PC-9 (cell line): ENCODE results near the gene PTCHD4. TPM values are rescaled to one million over a fixed set of nuclear protein-coding genes. Genes with fewer than 3 reads are reported as not detected.
A peak's percentile ranks its signal among the peaks of the same experiment; 100 is the strongest.

Experiments
- BruUV-seq: library from RNA; stranded (reverse); fragments of 400-500 nt; replicated peaks from 2 replicates; lab custom pipeline; 2021; lab: Mats Ljungman, UMichigan
- CTCF ChIA-PET: fragments of 300-600 bp; sonication (Branson Sonifier 250); formaldehyde crosslinking; loops from one replicate; lab custom pipeline; 2022; ENCODE audit warnings: antibody characterized with exemption; lab: Charles Lee
- POLR2A ChIA-PET: fragments of 300-600 bp; sonication (Branson Sonifier 250); formaldehyde crosslinking; loops from one replicate; lab custom pipeline; 2022; ENCODE audit warnings: antibody characterized with exemption; ENCODE audit not compliant: unreplicated experiment; lab: Charles Lee
- DNase-seq, 2 experiments: peaks; one replicate each; pipeline versions ENCODE4 v3.0.0 to v3.0.0-alpha.2; 2015 to 2022; ENCODE audit warnings: mixed read lengths in 1 of 2
- H2AFZ ChIP-seq: fragments of 200-600 bp; sonication (generic); 2 replicates; pipeline ENCODE4 v1.8.1; 2017; ENCODE audit warnings: antibody characterized with exemption
- H3F3A ChIP-seq: fragments of 200-600 bp; sonication (generic); 2 replicates; pipeline ENCODE4 v1.8.1; 2017; ENCODE audit warnings: antibody characterized with exemption, mild to moderate bottlenecking, low read depth; ENCODE audit not compliant: insufficient read depth
- H3K27ac ChIP-seq: fragments of 200-600 bp; sonication (generic); 2 replicates; pipeline ENCODE4 v1.6.1; 2016; ENCODE audit warnings: mixed run types
- H3K27me3 ChIP-seq: fragments of 200-600 bp; sonication (generic); 2 replicates; pipeline ENCODE4 v1.6.1; 2016; ENCODE audit warnings: low read depth, mixed run types; ENCODE audit not compliant: insufficient read depth
- H3K36me3 ChIP-seq: fragments of 200-600 bp; sonication (generic); 2 replicates; pipeline ENCODE4 v1.6.1; 2016; ENCODE audit warnings: low read depth, mixed run types
- H3K4me1 ChIP-seq: fragments of 200-600 bp; sonication (generic); replicated peaks from 2 replicates; pipeline ENCODE4 v1.6.1; 2016; ENCODE audit warnings: mixed run types; ENCODE audit not compliant: insufficient read depth
- H3K4me2 ChIP-seq: fragments of 200-600 bp; sonication (generic); 2 replicates; pipeline ENCODE4 v1.6.1; 2017; ENCODE audit warnings: mixed run types
- H3K4me3 ChIP-seq: fragments of 200-600 bp; sonication (generic); 2 replicates; pipeline ENCODE4 v1.6.1; 2016; ENCODE audit warnings: mixed run types
- H3K79me2 ChIP-seq: fragments of 200-600 bp; sonication (generic); 2 replicates; pipeline ENCODE4 v1.6.1; 2017; ENCODE audit warnings: low read depth, mixed run types
- H3K9me2 ChIP-seq: fragments of 200-600 bp; sonication (generic); 2 replicates; pipeline ENCODE4 v1.8.1; 2017; ENCODE audit warnings: mild to moderate bottlenecking; ENCODE audit not compliant: insufficient read depth
- H3K9me3 ChIP-seq: fragments of 200-600 bp; sonication (generic); 2 replicates; pipeline ENCODE4 v1.8.1; 2016; ENCODE audit warnings: low read depth; ENCODE audit not compliant: insufficient read depth
- H4K20me1 ChIP-seq: fragments of 200-600 bp; sonication (generic); 2 replicates; pipeline ENCODE4 v1.8.1; 2017; ENCODE audit not compliant: insufficient read depth
- EZH2 ChIP-seq: fragments of 200-600 bp; sonication (generic); IDR thresholded peaks from 2 replicates; pipeline ENCODE4 v1.8.0; 2017; ENCODE audit warnings: antibody characterized with exemption, low read depth
- intact Hi-C: fragments of 100-400 bp; cut with micrococcal nuclease; formaldehyde crosslinking; loops from one replicate; pipeline ENCODE4 v1.10.0; 2022; ENCODE audit not compliant: unreplicated experiment
- total RNA-seq: library from RNA; stranded (reverse); gene quantifications from 2 replicates; pipeline ENCODE4 v1.2.3, GENCODE V29; 2021
- TF ChIP-seq, protein P1 (sequence below): fragments of 200-600 bp; sonication (generic); conservative IDR thresholded peaks from 2 replicates; pipeline ENCODE4 v1.6.1; 2017; ENCODE audit warnings: mixed run types, antibody characterized with exemption, mild to moderate bottlenecking, moderate library complexity

PTCHD4 gene
- total RNA-seq, 1 experiment from 2014 or later: 0.15 TPM

DNA sequence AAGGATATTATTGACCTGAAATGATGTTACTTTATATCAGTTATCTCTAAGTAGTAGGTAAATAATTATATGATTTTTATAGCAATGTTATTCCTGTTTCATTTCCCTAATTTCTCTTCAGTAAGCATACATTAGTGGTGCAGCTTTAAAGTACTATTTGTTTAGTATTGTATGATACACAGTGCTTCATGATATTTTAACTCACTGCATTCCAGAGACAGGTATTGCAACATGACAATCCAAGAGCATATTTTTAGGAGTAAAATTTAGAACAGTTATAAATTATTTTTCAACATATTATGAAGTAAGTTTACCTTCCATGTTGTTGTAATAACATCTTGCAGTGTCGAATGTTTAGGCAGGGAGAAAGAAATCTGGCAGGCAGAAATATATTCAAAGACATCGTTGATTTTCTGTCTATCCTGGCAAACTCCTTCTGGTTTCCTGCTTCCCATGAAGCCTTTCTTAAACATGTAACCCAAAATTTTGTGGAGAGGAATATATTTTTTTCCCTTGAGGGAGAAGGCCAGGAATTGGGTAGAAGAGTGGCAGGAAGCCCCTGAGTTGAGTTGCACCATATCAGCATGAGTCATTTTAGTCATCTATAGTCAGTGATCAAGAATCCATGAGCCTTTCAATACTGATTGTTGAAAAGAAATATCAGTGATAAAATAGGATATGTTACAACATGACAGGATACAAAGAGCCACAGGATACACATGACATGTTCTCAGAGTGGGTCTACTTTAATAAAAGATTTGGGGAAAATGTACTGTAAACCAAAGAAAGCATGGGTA is 29.0 kb upstream of the PTCHD4 start:
- Histone ChIP-seq H2AFZ (no peak overlapping the region), H4K20me1 (no peaks in the 10 kb centered on the region), H3K9me3 (peaks cover 6% of the 10 kb centered on the region; the same call in 1 of the 2 replicates), H3K4me3 (no peak overlapping the region), H3K79me2 (no peaks in the 10 kb centered on the region), H3K9me2 (no peaks in the 10 kb centered on the region), H3K4me2 (no peak overlapping the region), H3F3A (peaks cover 11% of the 10 kb centered on the region; the same call in 1 of the 2 replicates), H3K36me3 (no peaks in the 10 kb centered on the region), H3K27me3 (no peaks in the 10 kb centered on the region), H3K4me1 (peaks cover 14% of the 10 kb centered on the region), H3K27ac (no peak overlapping the region)
- TF ChIP-seq, protein P1, sequence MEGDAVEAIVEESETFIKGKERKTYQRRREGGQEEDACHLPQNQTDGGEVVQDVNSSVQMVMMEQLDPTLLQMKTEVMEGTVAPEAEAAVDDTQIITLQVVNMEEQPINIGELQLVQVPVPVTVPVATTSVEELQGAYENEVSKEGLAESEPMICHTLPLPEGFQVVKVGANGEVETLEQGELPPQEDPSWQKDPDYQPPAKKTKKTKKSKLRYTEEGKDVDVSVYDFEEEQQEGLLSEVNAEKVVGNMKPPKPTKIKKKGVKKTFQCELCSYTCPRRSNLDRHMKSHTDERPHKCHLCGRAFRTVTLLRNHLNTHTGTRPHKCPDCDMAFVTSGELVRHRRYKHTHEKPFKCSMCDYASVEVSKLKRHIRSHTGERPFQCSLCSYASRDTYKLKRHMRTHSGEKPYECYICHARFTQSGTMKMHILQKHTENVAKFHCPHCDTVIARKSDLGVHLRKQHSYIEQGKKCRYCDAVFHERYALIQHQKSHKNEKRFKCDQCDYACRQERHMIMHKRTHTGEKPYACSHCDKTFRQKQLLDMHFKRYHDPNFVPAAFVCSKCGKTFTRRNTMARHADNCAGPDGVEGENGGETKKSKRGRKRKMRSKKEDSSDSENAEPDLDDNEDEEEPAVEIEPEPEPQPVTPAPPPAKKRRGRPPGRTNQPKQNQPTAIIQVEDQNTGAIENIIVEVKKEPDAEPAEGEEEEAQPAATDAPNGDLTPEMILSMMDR: no peak
- no peak for TF ChIP-seq EZH2
- DNase-seq: no peak
- POLR2A ChIA-PET: no interaction called here
- intact Hi-C loops: no loop called here
- CTCF ChIA-PET: no interaction called here
- BruUV-seq: no TSS peak

DNA sequence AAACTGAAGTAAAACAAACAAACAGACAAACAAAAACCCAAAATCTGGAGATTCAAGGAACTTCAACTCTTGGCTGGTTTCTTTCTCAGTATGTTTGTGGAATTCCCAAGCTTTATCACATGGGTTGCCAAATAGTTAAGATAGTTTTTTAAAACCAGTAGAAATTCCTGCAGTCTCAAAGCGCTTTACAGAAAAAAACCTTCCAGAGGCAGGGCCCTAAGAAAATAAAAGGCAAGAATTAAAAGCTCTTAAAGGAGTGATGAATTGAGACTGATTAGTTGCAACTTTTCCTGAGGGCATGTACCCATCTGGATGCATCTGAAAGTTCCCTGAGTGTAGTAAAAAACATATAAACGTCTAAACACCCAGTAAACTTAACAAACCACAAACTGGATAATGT is 25.9 kb upstream of the PTCHD4 start:
- Histone ChIP-seq H2AFZ (no peak overlapping the region), H3F3A (peaks cover 14% of the 10 kb centered on the region; the same call in 1 of the 2 replicates), H3K27me3 (no peaks in the 10 kb centered on the region), H3K9me3 (peaks cover 6% of the 10 kb centered on the region; the same call in 1 of the 2 replicates), H3K4me2 (no peak overlapping the region), H3K79me2 (no peaks in the 10 kb centered on the region), H3K9me2 (no peaks in the 10 kb centered on the region), H3K27ac (no peak overlapping the region), H3K4me3 (no peak overlapping the region), H3K4me1 (peaks cover 14% of the 10 kb centered on the region), H4K20me1 (no peaks in the 10 kb centered on the region), H3K36me3 (no peaks in the 10 kb centered on the region)
- DNase-seq: no peak
- intact Hi-C loops: no loop called here
- TF ChIP-seq, protein P1: no peak
- no peak for TF ChIP-seq EZH2
- POLR2A ChIA-PET: no interaction called here
- BruUV-seq: no TSS peak
- CTCF ChIA-PET: no interaction called here

DNA sequence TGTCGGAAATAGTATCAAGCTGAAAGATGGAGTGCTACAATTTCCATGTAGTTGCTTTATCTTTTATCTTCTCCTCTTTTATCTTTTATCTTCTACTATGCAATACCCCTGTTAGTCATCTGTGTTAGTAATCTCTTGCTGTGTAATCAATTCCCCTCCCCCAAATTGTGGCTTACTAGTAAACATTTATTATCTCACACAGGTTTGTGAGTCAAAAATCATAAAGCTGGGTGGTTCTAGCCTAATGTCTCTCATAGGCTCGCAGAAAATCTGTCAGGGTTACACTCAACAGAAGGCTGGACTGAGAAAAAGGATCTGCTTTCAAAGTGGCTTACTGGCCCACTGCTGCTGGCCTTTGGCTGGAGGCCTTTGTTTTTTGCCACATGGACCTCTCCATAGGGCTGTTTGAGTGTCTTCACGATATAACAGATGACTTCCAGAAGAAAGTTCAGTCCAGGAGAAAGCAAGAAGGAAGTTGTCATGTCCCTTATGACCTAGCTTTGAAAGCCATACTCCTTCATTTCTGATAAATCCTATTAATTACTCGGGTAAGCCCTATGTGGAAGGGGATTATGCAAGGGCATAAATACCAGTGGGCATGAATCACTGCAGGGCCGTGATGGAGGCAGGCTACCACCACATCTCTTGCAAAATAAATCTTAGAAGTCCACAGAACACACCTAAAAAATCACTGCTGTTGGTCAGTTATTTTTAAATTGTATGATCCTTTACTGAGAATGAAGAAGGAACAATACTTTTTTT is 24.5 kb upstream of the PTCHD4 start:
- POLR2A ChIA-PET: no interaction called here
- intact Hi-C loops: no loop called here
- Histone ChIP-seq H3K4me3 (no peak overlapping the region), H3K27ac (peak overlapping the region; percentile 36), H3K9me3 (peaks cover 6% of the 10 kb centered on the region; the same call in 1 of the 2 replicates), H2AFZ (no peak overlapping the region), H4K20me1 (no peaks in the 10 kb centered on the region), H3F3A (peaks cover 14% of the 10 kb centered on the region; the same call in 1 of the 2 replicates), H3K27me3 (no peaks in the 10 kb centered on the region), H3K36me3 (no peaks in the 10 kb centered on the region), H3K79me2 (no peaks in the 10 kb centered on the region), H3K4me1 (peaks cover 14% of the 10 kb centered on the region), H3K4me2 (no peak overlapping the region), H3K9me2 (no peaks in the 10 kb centered on the region)
- CTCF ChIA-PET: interaction anchor here (0.6 kb wide), 1 partner anchor 869 kb away, joined by 3 read pairs; no protein-coding TSS in a partner anchor
- TF ChIP-seq, protein P1: no peak
- TF ChIP-seq EZH2: no peak
- peak in 1 of 2 experiments; percentile 67 for DNase-seq
- no TSS peak for BruUV-seq
